ACC112 (cell line): Measurements from ENCODE around the gene RAB2B.

Experiments
- H2AFZ ChIP-seq: fragments of 200-600 bp; sonication (generic); one replicate; pipeline ENCODE4 v1.6.0; 2017; ENCODE audit warnings: antibody characterized with exemption, low read length; ENCODE audit not compliant: unreplicated experiment
- H3K27ac ChIP-seq: fragments of 200-600 bp; sonication (generic); 2 replicates; pipeline ENCODE4 v1.5.1; 2014; ENCODE audit warnings: low read depth, mild to moderate bottlenecking, antibody characterized with exemption, low read length, moderate library complexity
- H3K27me3 ChIP-seq: fragments of 200-600 bp; sonication (generic); 2 replicates; pipeline ENCODE4 v1.6.1; 2014; ENCODE audit warnings: mild to moderate bottlenecking, antibody characterized with exemption, low read length, moderate library complexity, mixed read lengths; ENCODE audit not compliant: insufficient read depth
- H3K36me3 ChIP-seq: fragments of 200-600 bp; sonication (generic); 2 replicates; pipeline ENCODE4 v1.6.1; 2016; ENCODE audit warnings: mild to moderate bottlenecking, antibody characterized with exemption, low read length, moderate library complexity, mixed read lengths; ENCODE audit not compliant: insufficient read depth
- H3K4me1 ChIP-seq: fragments of 200-600 bp; sonication (generic); one replicate; pipeline ENCODE4 v1.6.1; 2016; ENCODE audit warnings: low read length, mixed read lengths; ENCODE audit not compliant: insufficient read depth, unreplicated experiment, control insufficient read depth
- H3K4me3 ChIP-seq: fragments of 200-600 bp; sonication (generic); 2 replicates; pipeline ENCODE4 v1.5.1; 2014; ENCODE audit warnings: mild to moderate bottlenecking, low read depth, low read length
- H3K79me2 ChIP-seq: fragments of 200-600 bp; sonication (generic); one replicate; pipeline ENCODE4 v1.6.0; 2016; ENCODE audit warnings: low read length; ENCODE audit not compliant: control insufficient read depth, unreplicated experiment, insufficient read depth

The RAB2B gene

GRCh38 chr14:21476925-21477681 is at the start of gene RAB2B, which contains the start of gene TOX4:
TSS of gene RAB2B (minus strand) at chr14:21476959. CDS start at chr14:21476872, 87 bp downstream.
TSS of gene TOX4 (plus strand) at chr14:21477195. CDS start at chr14:21477279, 84 bp downstream.
- Histone ChIP-seq H3K4me3 (peak within 1 kb of the TSS; percentile 95), H3K36me3 (no peaks in the 10 kb centered on the region; the same call in 1 of the 2 replicates), H3K27ac (peak within 1 kb of the TSS; percentile 60)

DNA sequence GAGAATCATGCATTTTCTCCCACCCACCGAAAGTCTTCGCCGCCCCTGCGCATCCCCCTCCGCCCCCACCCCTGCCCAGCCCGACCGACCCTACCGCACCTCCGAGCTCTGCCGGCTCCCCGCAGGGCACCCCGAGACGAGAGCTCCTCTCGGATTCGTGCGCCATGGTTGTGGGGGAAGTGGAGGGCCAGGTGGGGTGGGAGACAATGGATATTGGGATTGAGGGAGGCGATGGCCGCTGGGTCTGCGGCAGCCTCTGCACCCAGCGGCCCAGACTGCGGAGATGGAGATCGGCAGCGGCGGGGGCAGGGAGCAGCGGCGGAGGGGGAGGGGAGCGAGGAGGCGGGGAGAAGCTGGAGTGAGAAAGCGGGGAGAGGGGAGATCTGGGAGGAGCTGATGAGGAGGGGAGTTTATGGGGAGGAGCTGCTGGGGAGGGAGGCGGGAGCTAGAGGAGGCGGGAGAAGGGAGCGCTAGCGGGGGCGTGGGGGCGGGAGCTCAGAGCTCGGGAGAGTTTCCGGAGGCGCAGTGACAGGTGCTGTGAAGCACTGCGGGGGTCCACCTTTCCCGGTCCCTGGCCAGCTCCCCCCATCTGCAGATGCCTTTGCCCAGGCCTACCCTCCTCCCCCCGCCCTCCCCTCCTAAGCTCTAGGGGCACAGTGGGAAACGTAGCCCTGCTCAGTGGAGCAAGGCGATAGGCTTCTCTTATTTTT is 49.4 kb upstream of the RAB2B start, which contains the start of gene SALL2:
SALL2 (minus strand) TSS at position 385 of the 710 bp plus-strand sequence; CDS start at position 166, 219 bp downstream.
- peaks cover 14% of the 10 kb centered on the region for H3K4me1 ChIP-seq
- H3K27ac ChIP-seq, result no peak within 1 kb of the TSS
- no peaks in the 10 kb centered on the region for H3K36me3 ChIP-seq
- no peaks in the 10 kb centered on the region for H3K79me2 ChIP-seq
- peak within 1 kb of the TSS; percentile 95 for H3K4me3 ChIP-seq
- H2AFZ ChIP-seq, result peak within 1 kb of the TSS; percentile 93
- no peaks in the 10 kb centered on the region for H3K27me3 ChIP-seq

More at GRCh38 chr14:21476925-21477681, at the start of gene RAB2B, which contains the start of gene TOX4:
- H3K79me2 ChIP-seq, result peaks cover 55% of the 10 kb centered on the region
- H3K27me3 ChIP-seq, result no peaks in the 10 kb centered on the region
- H2AFZ ChIP-seq, result peak within 1 kb of the TSS; percentile 95
- peaks cover 11% of the 10 kb centered on the region for H3K4me1 ChIP-seq

- no peaks in the 10 kb centered on the region for H3K36me3 ChIP-seq
- no peaks in the 10 kb centered on the region for H3K27me3 ChIP-seq
- H3K4me1 ChIP-seq, result peaks cover 19% of the 10 kb centered on the region
- H3K27ac ChIP-seq, result no peak overlapping the region
- peak overlapping the region; percentile 95 for H3K4me3 ChIP-seq
- H2AFZ ChIP-seq, result peak overlapping the region; percentile 93
- peaks cover 2% of the 10 kb centered on the region for H3K79me2 ChIP-seq
These were observed 48.8 kb upstream of the RAB2B start for GRCh38 chr14:21525571-21525961.

DNA sequence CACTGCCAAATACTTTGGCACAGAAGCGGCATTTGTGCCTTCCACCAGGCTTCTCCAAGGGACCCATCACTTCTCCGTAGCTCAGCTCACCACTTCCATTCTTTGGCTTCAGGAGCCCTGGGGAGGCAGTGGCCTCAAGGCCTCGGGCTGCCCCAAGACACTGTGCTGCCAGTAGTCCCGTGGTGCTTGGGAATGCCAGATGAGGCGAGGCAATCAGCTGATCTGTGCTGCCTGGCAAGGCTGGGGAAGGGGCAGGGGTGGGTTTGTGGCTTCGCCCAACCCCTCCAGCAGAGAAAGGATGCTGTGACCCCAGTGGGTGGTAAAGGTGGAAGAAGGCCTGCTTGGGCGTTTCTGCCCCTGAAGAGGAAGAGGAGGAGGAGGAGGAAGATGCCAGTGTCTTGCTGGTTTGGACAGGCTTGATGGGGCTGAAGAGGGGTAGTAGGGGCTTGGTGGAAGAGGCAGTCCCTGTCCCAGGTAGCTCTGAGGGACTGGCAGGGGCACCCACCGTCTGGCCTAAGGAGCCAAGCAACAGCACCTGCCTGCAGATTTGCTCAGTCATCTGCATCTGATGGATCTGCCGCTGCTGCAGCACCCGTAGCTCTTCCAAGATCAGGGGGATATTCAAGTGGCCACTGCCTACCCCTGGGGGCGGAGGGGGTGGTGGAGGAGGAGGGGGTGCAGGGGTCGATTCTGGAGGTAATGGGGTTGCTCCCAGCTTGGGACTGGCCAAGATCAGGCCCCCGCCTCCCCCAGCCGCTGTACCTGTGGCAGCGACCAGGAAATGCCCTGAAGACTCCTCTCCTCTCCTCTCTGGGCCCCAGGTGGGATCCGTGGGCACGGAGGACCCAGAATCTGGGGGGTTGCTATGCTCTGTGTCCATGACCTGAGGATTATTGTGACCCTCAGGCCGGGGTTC is 48.1 kb upstream of the RAB2B start:
- H3K27ac ChIP-seq, result no peak overlapping the region
- no peak overlapping the region for H2AFZ ChIP-seq
- H3K27me3 ChIP-seq, result no peaks in the 10 kb centered on the region
- peaks cover 19% of the 10 kb centered on the region for H3K4me1 ChIP-seq
- peak overlapping the region; percentile 95 for H3K4me3 ChIP-seq
- peaks cover 2% of the 10 kb centered on the region for H3K79me2 ChIP-seq
- H3K36me3 ChIP-seq, result no peaks in the 10 kb centered on the region

GRCh38 chr14:21523203-21523602 is 46.4 kb upstream of the RAB2B start:
- Histone ChIP-seq H3K27me3 (no peaks in the 10 kb centered on the region), H2AFZ (no peak overlapping the region), H3K36me3 (no peaks in the 10 kb centered on the region), H3K4me1 (peaks cover 19% of the 10 kb centered on the region), H3K27ac (no peak overlapping the region), H3K79me2 (peaks cover 2% of the 10 kb centered on the region), H3K4me3 (no peak overlapping the region)

DNA sequence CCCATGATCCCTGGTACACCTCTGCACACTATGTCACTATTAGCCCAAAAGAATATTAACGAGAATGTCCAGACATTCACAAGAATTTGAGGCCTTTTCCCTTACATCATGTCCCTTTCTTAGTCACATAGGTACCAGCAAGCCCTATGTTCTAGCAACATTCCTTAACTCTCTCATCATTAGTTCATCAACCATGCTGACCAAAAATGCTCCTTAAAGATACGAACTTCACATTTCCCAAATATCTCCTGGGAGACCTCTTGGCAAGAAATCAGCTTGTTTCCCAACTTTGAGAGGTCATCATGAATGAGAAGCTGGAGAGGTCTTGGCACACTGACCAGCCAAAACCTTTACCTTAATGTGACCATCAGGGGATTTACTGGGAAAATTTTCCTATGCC is 44.7 kb upstream of the RAB2B start:
- no peaks in the 10 kb centered on the region for H3K36me3 ChIP-seq
- H2AFZ ChIP-seq, result no peak overlapping the region
- H3K79me2 ChIP-seq, result peaks cover 2% of the 10 kb centered on the region
- H3K27ac ChIP-seq, result peak overlapping the region; percentile 72
- no peaks in the 10 kb centered on the region for H3K27me3 ChIP-seq
- peaks cover 16% of the 10 kb centered on the region for H3K4me1 ChIP-seq
- no peak overlapping the region for H3K4me3 ChIP-seq

- no peaks in the 10 kb centered on the region for H3K27me3 ChIP-seq
- no peak overlapping the region; the same call in 1 of the 2 replicates for H3K4me3 ChIP-seq
- H3K27ac ChIP-seq, result peak overlapping the region; percentile 72
- peaks cover 16% of the 10 kb centered on the region for H3K4me1 ChIP-seq
- H3K79me2 ChIP-seq, result peaks cover 2% of the 10 kb centered on the region
- H3K36me3 ChIP-seq, result no peaks in the 10 kb centered on the region
- no peak overlapping the region for H2AFZ ChIP-seq
These were observed 44.0 kb upstream of the RAB2B start for GRCh38 chr14:21520767-21521166.

DNA sequence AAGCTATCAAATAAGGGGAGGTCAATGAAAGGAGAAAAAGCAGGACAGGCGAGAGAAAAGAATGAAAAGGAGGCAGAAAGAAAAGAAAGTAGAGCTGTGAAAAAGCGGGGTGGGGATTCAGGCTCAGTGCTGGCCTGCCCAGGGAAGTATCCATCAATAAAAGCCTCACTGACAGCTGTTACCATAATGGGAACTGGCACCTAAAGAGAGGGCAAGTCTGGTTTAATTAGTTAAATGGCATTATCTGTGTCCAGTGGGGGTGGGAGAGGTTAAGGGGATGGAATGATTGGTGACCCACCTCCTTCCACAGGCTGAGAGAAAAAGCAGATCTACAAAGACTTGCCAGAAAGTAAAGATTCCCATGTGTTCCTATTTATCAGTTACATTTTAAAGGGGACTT is 42.0 kb upstream of the RAB2B start:
- Histone ChIP-seq H3K4me1 (peaks cover 12% of the 10 kb centered on the region), H3K79me2 (peaks cover 2% of the 10 kb centered on the region), H3K27me3 (no peaks in the 10 kb centered on the region), H3K4me3 (no peak overlapping the region), H3K27ac (no peak overlapping the region), H3K36me3 (no peaks in the 10 kb centered on the region), H2AFZ (no peak overlapping the region)

GRCh38 chr14:21514341-21514740 is 37.6 kb upstream of the RAB2B start:
- H3K4me1 ChIP-seq, result peaks cover 8% of the 10 kb centered on the region
- no peak overlapping the region for H2AFZ ChIP-seq
- H3K4me3 ChIP-seq, result no peak overlapping the region
- no peaks in the 10 kb centered on the region for H3K27me3 ChIP-seq
- no peak overlapping the region for H3K27ac ChIP-seq
- H3K36me3 ChIP-seq, result no peaks in the 10 kb centered on the region
- H3K79me2 ChIP-seq, result peaks cover 17% of the 10 kb centered on the region
